Neuronal stem cell (in vitro differentiated cells): ENCODE results near the gene RORC.

Experiments used
- DNase-seq: peaks from one replicate; pipeline ENCODE4 v3.0.0-alpha.2; 2013; ENCODE audit warnings: low spot score
- H2AFZ ChIP-seq: one replicate; pipeline ENCODE4 v1.6.1; 2013; ENCODE audit warnings: mild to moderate bottlenecking, low read length, inconsistent platforms
- H2AK5ac ChIP-seq: 2 replicates; pipeline ENCODE4 v1.6.1; 2013; ENCODE audit warnings: low read depth, mild to moderate bottlenecking, inconsistent platforms, low read length, moderate library complexity, mixed read lengths
- H2BK120ac ChIP-seq: 2 replicates; pipeline ENCODE4 v1.6.1; 2013; ENCODE audit warnings: low read depth, mild to moderate bottlenecking, inconsistent platforms, low read length, moderate library complexity, mixed read lengths
- H2BK12ac ChIP-seq: one replicate; pipeline ENCODE4 v1.6.1; 2013; ENCODE audit warnings: low read length, inconsistent platforms
- H2BK15ac ChIP-seq: 2 replicates; pipeline ENCODE4 v1.6.1; 2013; ENCODE audit warnings: mild to moderate bottlenecking, low read length, inconsistent platforms, mixed read lengths
- H2BK5ac ChIP-seq: one replicate; pipeline ENCODE4 v1.6.1; 2013; ENCODE audit warnings: inconsistent platforms, mild to moderate bottlenecking, low read length, moderate library complexity
- H3K14ac ChIP-seq: one replicate; pipeline ENCODE4 v1.6.1; 2013; ENCODE audit warnings: low read length, inconsistent platforms
- H3K18ac ChIP-seq: 2 replicates; pipeline ENCODE4 v1.6.1; 2013; ENCODE audit warnings: low read length, inconsistent platforms
- H3K23ac ChIP-seq: 2 replicates; pipeline ENCODE4 v1.6.1; 2013; ENCODE audit warnings: low read depth, mild to moderate bottlenecking, mixed read lengths, low read length, inconsistent platforms; ENCODE audit not compliant: poor library complexity
- H3K27ac ChIP-seq: replicated peaks from 3 replicates; pipeline ENCODE4 v1.5.1; 2013; ENCODE audit warnings: low read length, inconsistent platforms
- H3K27me3 ChIP-seq, 3 experiments: 2 replicates each; pipeline ENCODE4 v1.6.1; 2013; ENCODE audit warnings: low read length in 3 of 3, mild to moderate bottlenecking in 2 of 3, inconsistent platforms in 1 of 3, low read depth in 1 of 3, mixed read lengths in 1 of 3, moderate library complexity in 1 of 3; ENCODE audit not compliant: control insufficient read depth in 3 of 3, insufficient read depth in 3 of 3
- H3K36me3 ChIP-seq, 2 donors: replicated peaks in 1 of 2; 2 replicates each; pipeline ENCODE4 v1.6.1; 2013; ENCODE audit warnings: low read length in 2 of 2; ENCODE audit not compliant: control insufficient read depth in 2 of 2, insufficient read depth in 2 of 2
- H3K4ac ChIP-seq: 2 replicates; pipeline ENCODE4 v1.6.1; 2013; ENCODE audit warnings: inconsistent platforms, mild to moderate bottlenecking, low read length, moderate library complexity
- H3K4me1 ChIP-seq, 2 donors: 1 replicate in 1 of 2; 2 replicates in 1 of 2; pipeline ENCODE4 v1.6.1; 2013; ENCODE audit warnings: low read length in 2 of 2, low read depth in 1 of 2; ENCODE audit not compliant: control insufficient read depth in 2 of 2, insufficient read depth in 1 of 2
- H3K4me2 ChIP-seq: one replicate; pipeline ENCODE4 v1.6.1; 2013; ENCODE audit warnings: mild to moderate bottlenecking, low read length, inconsistent platforms; ENCODE audit not compliant: insufficient read depth, poor library complexity, severe bottlenecking
- H3K4me3 ChIP-seq, 2 donors: 2 replicates each; pipeline ENCODE4 v1.5.1; 2013; ENCODE audit warnings: low read length in 2 of 2, mild to moderate bottlenecking in 2 of 2, inconsistent platforms in 1 of 2, moderate library complexity in 1 of 2
- H3K79me1 ChIP-seq: one replicate; pipeline ENCODE4 v1.6.1; 2013; ENCODE audit warnings: low read depth, mild to moderate bottlenecking, inconsistent platforms, low read length, moderate library complexity
- H3K9ac ChIP-seq: one replicate; pipeline ENCODE4 v1.6.1; 2013; ENCODE audit warnings: mild to moderate bottlenecking, low read depth, low read length, inconsistent platforms; ENCODE audit not compliant: poor library complexity
- H3K9me3 ChIP-seq, 2 donors: replicated peaks in 1 of 2; 2 replicates each; pipeline versions ENCODE3 to v1.6.1; 2013; ENCODE audit warnings: low read length in 2 of 2, mild to moderate bottlenecking in 2 of 2, inconsistent platforms in 1 of 2, low read depth in 1 of 2, mixed read lengths in 1 of 2, moderate library complexity in 1 of 2; ENCODE audit not compliant: control insufficient read depth in 2 of 2, insufficient read depth in 1 of 2
- H4K8ac ChIP-seq: one replicate; pipeline ENCODE4 v1.6.1; 2013; ENCODE audit warnings: low read depth, mild to moderate bottlenecking, inconsistent platforms, low read length, moderate library complexity
- H4K91ac ChIP-seq: one replicate; pipeline ENCODE4 v1.6.1; 2013; ENCODE audit warnings: low read length, low read depth, mild to moderate bottlenecking, inconsistent platforms; ENCODE audit not compliant: poor library complexity
- WGBS, 2 donors: extraction: QIAGEN DNeasy Blood & Tissue Kit; methylation state at CpG; one replicate each; pipeline ENCODE4 v1.1.7; 2013; ENCODE audit warnings: missing lambda C conversion rate in 2 of 2, mixed read lengths in 1 of 2; ENCODE audit not compliant: insufficient read length in 2 of 2, insufficient replicate concordance in 1 of 2; ENCODE audit errors: extremely low coverage in 2 of 2; 5-methylcytosine and 5-hydroxymethylcytosine counted together

The RORC gene

DNA sequence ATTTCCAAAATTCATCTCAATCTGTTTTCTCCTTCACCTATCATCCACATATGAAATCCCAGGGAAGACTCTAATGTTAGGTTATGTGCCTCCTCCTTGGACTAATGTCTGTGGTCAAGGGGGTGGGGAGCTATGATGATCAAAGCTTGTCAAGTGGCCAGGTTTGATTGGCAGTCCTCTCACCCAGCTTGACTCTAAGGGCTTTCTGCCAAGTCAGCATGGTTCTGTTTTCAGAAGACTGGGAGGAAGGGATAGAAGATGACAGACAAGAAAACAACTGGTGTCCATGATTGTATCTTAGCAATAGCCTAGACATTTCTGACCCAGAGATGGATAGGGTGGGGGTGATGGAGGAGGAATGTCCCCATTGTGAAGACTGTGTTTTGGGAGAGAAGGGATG lies 31.0 kb upstream of the RORC start:
- no peak for DNase-seq
- Histone ChIP-seq H2AFZ (no peak overlapping the region), H2BK5ac (no peak overlapping the region), H2BK120ac (no peak overlapping the region), H3K23ac (no peak overlapping the region), H3K79me1 (peaks cover 2% of the 10 kb centered on the region), H3K18ac (no peak overlapping the region), H3K9ac (no peak overlapping the region), H4K8ac (no peak overlapping the region), H3K27ac (no peak overlapping the region), H3K4me3 (no peak overlapping the region), H2AK5ac (no peak overlapping the region), H4K91ac (no peak overlapping the region), H3K9me3 (no peaks in the 10 kb centered on the region), H3K36me3 (no peaks in the 10 kb centered on the region), H3K4ac (no peak overlapping the region), H2BK12ac (no peak overlapping the region), H3K4me2 (no peak overlapping the region), H3K4me1 (peaks cover 0 to 8% of the 10 kb centered on the region in 2 donors), H2BK15ac (no peak overlapping the region), H3K27me3 (peaks cover 0 to 44% (median 2%) of the 10 kb centered on the region in 3 experiments), H3K14ac (no peak overlapping the region)

DNA sequence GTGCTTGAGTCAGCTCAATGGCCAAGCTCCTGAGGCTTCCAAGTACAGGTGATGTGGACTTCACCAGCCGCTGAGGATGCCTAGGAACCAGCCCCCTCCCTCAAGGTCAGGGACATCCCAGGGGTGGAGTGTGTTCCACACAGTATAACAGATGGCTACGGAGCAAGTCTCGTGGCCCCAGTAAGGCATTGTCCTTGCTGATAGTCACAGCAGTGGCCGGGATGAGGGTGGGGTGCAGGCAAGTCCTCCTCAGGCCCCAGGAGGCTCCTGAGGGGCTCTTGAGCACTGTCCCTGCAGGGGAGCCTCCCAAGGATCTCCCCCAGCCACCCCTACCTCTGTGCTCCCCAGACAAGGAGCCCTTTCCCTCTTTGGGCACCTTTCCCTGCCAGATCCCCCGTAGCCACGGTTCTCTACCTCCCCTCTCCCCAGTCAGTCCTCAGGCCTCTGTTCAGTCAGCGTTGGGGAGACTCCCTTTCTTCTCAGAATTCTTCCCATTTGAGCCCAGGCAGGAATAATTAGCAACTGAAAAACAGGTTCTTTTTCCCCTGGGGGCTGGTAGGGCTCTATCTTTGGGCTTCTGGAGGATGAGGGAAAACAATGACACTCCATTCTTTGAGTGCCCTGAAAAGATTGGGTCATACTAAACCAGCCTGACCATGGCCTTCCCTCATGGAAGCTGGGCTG lies 29.0 kb upstream of the RORC start:
- Histone ChIP-seq H3K79me1 (peaks cover 2% of the 10 kb centered on the region), H2BK15ac (no peak overlapping the region), H4K8ac (no peak overlapping the region), H3K27ac (no peak overlapping the region), H3K14ac (no peak overlapping the region), H3K23ac (no peak overlapping the region), H3K27me3 (peaks cover 0 to 53% (median 2%) of the 10 kb centered on the region in 3 experiments), H2BK120ac (no peak overlapping the region), H3K4me2 (no peak overlapping the region), H3K9ac (no peak overlapping the region), H2AK5ac (no peak overlapping the region), H2BK12ac (no peak overlapping the region), H3K4ac (no peak overlapping the region), H2AFZ (peak overlapping the region; percentile 15), H3K9me3 (no peaks in the 10 kb centered on the region), H3K18ac (peak overlapping the region; percentile 23), H4K91ac (no peak overlapping the region), H3K4me3 (no peak overlapping the region), H3K4me1 (peaks cover 0 to 8% of the 10 kb centered on the region in 2 donors), H3K36me3 (no peaks in the 10 kb centered on the region), H2BK5ac (no peak overlapping the region)
- WGBS, 2 donors = no CpG with 5 or more reads among the region's 7 CpGs
- DNase-seq = no peak

DNA sequence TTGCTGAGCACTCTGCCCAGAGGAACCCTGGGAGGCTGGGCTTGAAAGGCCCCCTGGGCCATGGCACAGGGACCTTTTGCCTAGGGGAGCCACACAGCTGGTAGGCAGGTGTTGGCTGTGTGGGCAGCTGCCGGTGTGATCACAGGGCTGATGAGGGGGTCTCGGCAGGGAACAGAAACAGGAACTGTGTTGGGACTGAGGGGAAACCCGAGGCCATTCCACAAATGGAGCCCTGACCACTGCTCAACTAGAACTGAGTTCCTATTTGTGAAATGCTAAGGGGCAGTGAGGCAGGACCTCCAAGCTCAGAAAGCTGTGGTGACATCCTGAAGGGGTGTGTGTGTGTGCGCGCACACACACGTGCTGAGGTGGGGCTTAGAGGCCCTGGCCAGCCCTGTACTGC lies 28.3 kb upstream of the RORC start:
- Histone ChIP-seq H3K4me1 (peaks cover 0 to 8% of the 10 kb centered on the region in 2 donors), H3K14ac (no peak overlapping the region), H2AK5ac (no peak overlapping the region), H3K9me3 (no peaks in the 10 kb centered on the region), H3K23ac (no peak overlapping the region), H2BK120ac (no peak overlapping the region), H2BK15ac (no peak overlapping the region), H3K27me3 (peaks cover 0 to 52% (median 0%) of the 10 kb centered on the region in 3 experiments), H3K4me3 (no peak overlapping the region), H4K91ac (no peak overlapping the region), H2BK12ac (no peak overlapping the region), H2BK5ac (no peak overlapping the region), H3K27ac (no peak overlapping the region), H3K4ac (no peak overlapping the region), H2AFZ (no peak overlapping the region), H3K4me2 (no peak overlapping the region), H3K79me1 (no peaks in the 10 kb centered on the region), H3K36me3 (no peaks in the 10 kb centered on the region), H3K9ac (no peak overlapping the region), H4K8ac (no peak overlapping the region), H3K18ac (no peak overlapping the region)
- no peak for DNase-seq
- WGBS, 2 donors = no CpG with 5 or more reads among the region's 6 CpGs

- Histone ChIP-seq H2BK15ac (no peak overlapping the region), H3K27me3 (peaks cover 0 to 49% (median 0%) of the 10 kb centered on the region in 3 experiments), H3K4me1 (peaks cover 0 to 8% of the 10 kb centered on the region in 2 donors), H3K4me3 (no peak overlapping the region), H4K8ac (no peak overlapping the region), H4K91ac (no peak overlapping the region), H3K27ac (no peak overlapping the region), H3K9me3 (no peaks in the 10 kb centered on the region), H2BK120ac (no peak overlapping the region), H2AK5ac (no peak overlapping the region), H3K4me2 (no peak overlapping the region), H2AFZ (no peak overlapping the region), H3K9ac (no peak overlapping the region), H3K79me1 (no peaks in the 10 kb centered on the region), H2BK12ac (no peak overlapping the region), H3K23ac (no peak overlapping the region), H3K14ac (no peak overlapping the region), H3K36me3 (no peaks in the 10 kb centered on the region), H3K4ac (no peak overlapping the region), H2BK5ac (no peak overlapping the region), H3K18ac (no peak overlapping the region)
- no CpG with 5 or more reads among the region's 6 CpGs for WGBS, 2 donors
- no peak for DNase-seq
Observed at GRCh38 chr1:151858886-151859665, 27.5 kb upstream of the RORC start.
